Stomach smooth muscle (tissue), 2 donors: Measurements from ENCODE around the gene CHST8.

Experiments used
- H3K27ac ChIP-seq: one replicate; pipeline ENCODE4 v1.7.0; 2013; ENCODE audit warnings: mild to moderate bottlenecking, low read length, inconsistent platforms
- H3K27me3 ChIP-seq, 2 donors: one replicate each; pipeline ENCODE4 v1.7.0; 2013; ENCODE audit warnings: low read length in 2 of 2; ENCODE audit not compliant: insufficient read depth in 2 of 2, control insufficient read depth in 1 of 2
- H3K36me3 ChIP-seq, 2 donors: one replicate each; pipeline ENCODE4 v1.7.0; 2013; ENCODE audit warnings: low read length in 2 of 2; ENCODE audit not compliant: control insufficient read depth in 2 of 2, insufficient read depth in 2 of 2
- H3K4me1 ChIP-seq: one replicate; pipeline ENCODE4 v1.7.0; 2013; ENCODE audit warnings: low read length; ENCODE audit not compliant: control insufficient read depth, insufficient read depth
- H3K4me3 ChIP-seq, 2 donors: one replicate each; pipeline ENCODE4 v1.7.0; 2013; ENCODE audit warnings: low read length in 2 of 2
- H3K9ac ChIP-seq, 2 donors: one replicate each; pipeline ENCODE4 v1.7.0; 2013; ENCODE audit warnings: low read length in 2 of 2, mild to moderate bottlenecking in 1 of 2
- H3K9me3 ChIP-seq, 2 donors: one replicate each; pipeline ENCODE4 v1.7.0; 2013; ENCODE audit warnings: low read length in 2 of 2; ENCODE audit not compliant: control insufficient read depth in 2 of 2
- donor health status: healthy.
- donor health status: Pancreatic carcinoma.

Gene CHST8

DNA sequence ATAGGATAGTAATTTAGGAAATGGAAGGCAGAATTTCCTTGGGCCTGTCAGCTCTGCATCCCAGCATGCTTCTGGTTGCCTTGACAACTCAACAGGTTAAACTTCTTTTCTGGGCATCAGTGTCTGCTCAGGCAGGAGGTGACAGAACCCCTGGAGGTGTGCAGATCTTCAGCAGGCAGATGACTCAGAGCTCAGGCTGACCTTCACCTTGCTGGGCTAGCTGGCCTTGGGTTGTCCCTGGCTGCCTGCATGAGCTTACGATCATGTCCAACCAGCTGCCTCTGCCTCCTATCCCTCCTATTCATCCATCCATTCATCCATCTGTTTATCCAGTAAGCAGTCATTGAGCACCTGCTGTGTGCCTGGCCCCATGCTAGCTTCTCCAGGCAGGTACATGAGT is 93.7 kb downstream of the CHST8 start:
- Histone ChIP-seq H3K4me3 (no peak overlapping the region), H3K27me3 (peaks cover 0 to 12% of the 10 kb centered on the region in 2 donors), H3K9me3 (peaks cover 2 to 7% of the 10 kb centered on the region in 2 donors)

DNA sequence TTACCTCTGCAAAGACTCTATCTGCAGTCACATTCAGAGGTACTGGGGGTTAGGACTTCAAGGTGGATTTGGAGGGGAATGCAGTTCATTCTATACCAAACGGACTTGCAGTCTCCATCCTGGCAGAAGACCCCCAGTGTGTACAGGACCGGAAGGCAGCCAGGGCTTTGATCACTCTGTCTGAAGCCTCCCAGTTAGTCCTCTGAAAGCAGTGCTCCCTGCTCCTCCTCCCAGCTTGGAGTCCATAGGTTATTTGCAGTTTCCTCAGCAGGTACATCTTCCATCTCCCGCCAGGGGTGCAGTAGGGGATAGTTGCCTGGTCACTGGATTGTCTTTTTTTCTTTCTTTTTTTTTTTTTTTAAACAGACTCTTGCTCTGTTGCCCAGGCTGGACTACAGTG is 96.1 kb downstream of the CHST8 start:
- H3K9me3 ChIP-seq: peaks cover 2 to 7% of the 10 kb centered on the region in 2 donors
- peaks cover 0 to 13% of the 10 kb centered on the region in 2 donors for H3K27me3 ChIP-seq
- no peak overlapping the region for H3K9ac ChIP-seq
- H3K4me1 ChIP-seq: no peaks in the 10 kb centered on the region
- no peak overlapping the region for H3K27ac ChIP-seq
- no peaks in the 10 kb centered on the region for H3K36me3 ChIP-seq
- H3K4me3 ChIP-seq: no peak overlapping the region

More for the DNA sequence above, 93.7 kb downstream of the CHST8 start:
- Histone ChIP-seq H3K4me1 (no peaks in the 10 kb centered on the region), H3K9ac (no peak overlapping the region), H3K27ac (no peak overlapping the region), H3K36me3 (no peaks in the 10 kb centered on the region)

DNA sequence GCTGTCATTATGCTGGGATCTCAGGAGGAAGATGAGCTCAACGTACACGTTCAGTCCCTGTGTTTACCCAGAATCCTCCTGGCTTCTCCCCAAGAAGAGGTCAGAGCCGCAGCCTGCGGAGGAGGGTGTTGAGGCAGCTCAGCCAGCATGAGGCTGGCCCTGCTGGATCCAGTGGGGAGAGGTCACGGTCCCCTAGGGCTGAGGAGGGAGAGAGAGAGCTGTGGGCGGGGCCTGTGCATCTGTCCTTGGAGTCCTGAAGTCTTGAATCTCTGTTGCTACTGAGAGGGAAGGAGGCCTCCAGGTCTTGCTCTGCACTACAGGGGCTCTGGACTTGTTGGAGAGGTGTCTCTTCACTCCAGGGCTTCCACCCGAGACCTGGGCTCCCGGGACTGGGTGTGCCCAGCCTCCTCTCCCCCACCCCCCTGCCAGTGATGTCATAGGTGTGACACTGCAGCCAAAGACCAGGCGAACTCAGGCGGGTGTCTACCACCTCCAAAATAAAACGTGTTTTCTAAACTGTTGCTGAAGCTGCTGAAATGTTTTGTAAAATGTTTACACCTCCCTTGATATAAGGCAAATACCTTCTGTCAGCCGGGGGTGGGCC is 97.0 kb downstream of the CHST8 start:
- Histone ChIP-seq H3K4me3 (no peak overlapping the region), H3K4me1 (no peaks in the 10 kb centered on the region), H3K9me3 (peaks cover 2 to 7% of the 10 kb centered on the region in 2 donors), H3K36me3 (no peaks in the 10 kb centered on the region), H3K27me3 (peaks cover 0 to 14% of the 10 kb centered on the region in 2 donors), H3K27ac (no peak overlapping the region), H3K9ac (no peak overlapping the region)

DNA sequence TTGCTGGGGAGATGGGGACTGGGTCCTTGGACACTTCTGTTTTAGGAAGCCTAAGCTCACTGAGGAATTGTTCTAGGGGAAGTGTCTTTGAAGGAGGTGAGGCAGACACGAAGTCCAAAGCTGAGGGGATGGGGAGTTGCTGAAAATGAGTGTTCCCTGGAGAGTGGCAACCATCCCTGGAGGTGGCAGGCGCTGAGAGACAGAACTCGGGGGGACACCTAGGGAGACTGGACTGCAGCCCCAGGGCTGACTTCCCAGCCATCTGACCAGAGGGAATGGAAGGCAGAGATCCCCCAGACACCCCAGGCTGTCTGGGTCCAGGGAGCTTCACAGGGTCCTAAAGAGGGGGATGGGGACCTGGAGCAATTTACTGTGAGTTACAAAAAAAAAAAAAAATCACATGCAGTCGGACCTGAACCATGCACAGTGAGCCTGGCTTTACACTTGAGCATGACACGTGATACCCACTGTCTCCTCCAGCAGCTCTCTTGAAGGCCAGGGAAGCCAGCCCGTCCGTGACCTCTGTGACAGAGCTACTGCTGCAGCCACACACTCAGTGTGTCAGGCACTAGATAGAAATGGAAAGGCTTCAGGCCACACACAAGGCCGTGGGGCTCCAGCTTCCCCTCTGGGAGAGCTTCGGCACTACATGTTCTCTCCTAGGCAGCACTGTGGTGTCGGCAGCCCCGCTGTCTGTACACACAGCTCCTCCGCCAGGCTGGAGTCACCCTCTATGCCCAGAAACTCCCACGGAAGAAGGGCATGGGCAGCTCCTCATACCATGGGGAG is 97.8 kb downstream of the CHST8 start:
- Histone ChIP-seq H3K4me1 (no peaks in the 10 kb centered on the region), H3K9me3 (peaks cover 2 to 7% of the 10 kb centered on the region in 2 donors), H3K27me3 (peaks cover 0 to 14% of the 10 kb centered on the region in 2 donors), H3K36me3 (no peaks in the 10 kb centered on the region), H3K27ac (no peak overlapping the region), H3K4me3 (no peak overlapping the region), H3K9ac (no peak overlapping the region)

DNA sequence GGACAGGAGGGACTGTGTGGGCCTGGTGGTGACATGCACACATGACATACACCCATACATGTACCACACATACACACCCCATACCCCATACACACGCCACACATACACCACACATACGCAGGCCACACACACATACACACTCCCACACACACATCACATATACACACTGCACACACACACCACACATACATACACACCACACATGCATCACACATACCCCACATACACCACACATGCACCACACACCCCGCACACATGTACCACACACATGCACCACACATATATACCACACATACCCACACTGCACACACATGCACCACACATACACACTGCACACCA is 98.4 kb downstream of the CHST8 start:
- no peaks in the 10 kb centered on the region for H3K4me1 ChIP-seq
- H3K36me3 ChIP-seq: no peaks in the 10 kb centered on the region
- no peak overlapping the region for H3K27ac ChIP-seq
- H3K4me3 ChIP-seq: no peak overlapping the region
- peaks cover 2 to 7% of the 10 kb centered on the region in 2 donors for H3K9me3 ChIP-seq
- H3K9ac ChIP-seq: no peak overlapping the region
- peaks cover 0 to 12% of the 10 kb centered on the region in 2 donors for H3K27me3 ChIP-seq

DNA sequence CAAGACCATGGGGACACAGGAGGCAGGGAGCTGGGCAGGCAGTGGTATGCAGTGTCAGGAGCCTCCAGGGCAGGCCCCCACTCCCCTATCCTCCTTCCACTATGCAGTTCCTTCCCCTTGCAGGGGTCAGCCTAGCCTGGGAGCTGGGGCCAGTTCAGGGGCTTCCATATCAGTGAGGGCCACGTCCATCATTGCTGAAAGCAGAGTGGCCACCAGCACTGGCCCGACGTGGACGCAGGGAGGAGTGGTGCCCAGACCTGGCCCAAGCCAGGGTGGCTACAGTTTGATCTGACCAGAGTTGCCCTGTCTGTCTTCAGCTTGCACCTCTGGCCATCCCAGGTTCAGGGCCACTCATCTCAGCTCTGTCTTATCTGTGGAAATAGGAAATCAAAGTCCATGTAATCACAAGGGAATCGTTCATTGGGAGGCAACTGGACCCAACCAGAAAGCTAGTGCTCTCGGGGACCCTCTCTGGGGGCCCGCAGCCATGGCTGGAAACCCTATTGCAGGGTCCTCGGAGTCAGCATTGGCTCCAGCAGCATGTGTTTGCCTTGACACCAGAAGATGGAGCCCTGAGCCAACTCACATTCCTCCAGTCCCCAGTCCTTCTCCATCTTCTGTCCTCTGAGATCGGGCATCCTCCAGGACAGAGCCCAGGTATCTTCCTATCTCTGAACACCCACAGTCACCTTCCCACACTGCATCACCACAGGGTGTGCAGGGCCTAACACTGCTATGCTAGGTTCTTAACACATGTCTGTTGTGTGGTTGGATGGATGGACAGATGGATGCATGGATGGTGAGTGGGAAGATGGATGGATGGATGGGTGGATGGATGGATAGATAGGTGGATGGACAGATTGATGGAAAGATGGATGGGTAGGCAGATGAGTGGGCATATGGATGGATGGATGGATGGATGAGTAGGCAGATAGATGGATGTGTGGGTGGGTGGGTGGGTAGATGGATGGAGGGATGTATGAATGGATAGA is 99.2 kb downstream of the CHST8 start:
- Histone ChIP-seq H3K27ac (no peak overlapping the region), H3K36me3 (no peaks in the 10 kb centered on the region), H3K4me3 (no peak overlapping the region), H3K27me3 (peaks cover 0 to 12% of the 10 kb centered on the region in 2 donors), H3K9ac (no peak overlapping the region), H3K9me3 (peaks cover 2% of the 10 kb centered on the region in 2 donors), H3K4me1 (no peaks in the 10 kb centered on the region)

DNA sequence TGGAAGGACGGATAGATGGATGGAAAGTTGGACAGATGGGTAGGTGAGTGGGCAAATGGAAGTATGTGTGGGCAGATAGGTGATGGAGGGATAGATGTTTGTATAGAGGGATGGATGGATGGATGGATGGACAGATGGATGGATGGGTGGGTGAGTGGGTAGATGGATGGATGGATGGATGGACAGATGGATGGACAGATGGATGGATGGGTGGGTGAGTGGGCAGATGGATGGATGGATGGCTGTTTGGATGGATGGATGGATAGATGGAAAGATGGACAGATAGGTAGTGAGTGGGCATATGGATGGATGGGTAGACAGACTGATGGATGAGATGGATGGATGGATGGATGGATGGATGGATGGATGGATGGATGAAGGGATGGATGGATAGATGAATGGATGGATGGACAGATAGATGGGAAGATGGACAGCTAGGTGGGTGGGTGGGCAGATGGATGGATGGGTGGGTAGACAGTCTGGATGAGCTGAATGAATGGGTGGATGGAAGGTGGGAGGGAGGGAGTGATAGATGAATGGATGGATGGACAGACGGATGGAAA is 100.1 kb downstream of the CHST8 start:
- no peak overlapping the region for H3K9ac ChIP-seq
- no peaks in the 10 kb centered on the region for H3K4me1 ChIP-seq
- no peak overlapping the region for H3K27ac ChIP-seq
- H3K9me3 ChIP-seq: no peaks in the 10 kb centered on the region
- no peak overlapping the region for H3K4me3 ChIP-seq
- no peaks in the 10 kb centered on the region for H3K36me3 ChIP-seq
- H3K27me3 ChIP-seq: peaks cover 0 to 12% of the 10 kb centered on the region in 2 donors

DNA sequence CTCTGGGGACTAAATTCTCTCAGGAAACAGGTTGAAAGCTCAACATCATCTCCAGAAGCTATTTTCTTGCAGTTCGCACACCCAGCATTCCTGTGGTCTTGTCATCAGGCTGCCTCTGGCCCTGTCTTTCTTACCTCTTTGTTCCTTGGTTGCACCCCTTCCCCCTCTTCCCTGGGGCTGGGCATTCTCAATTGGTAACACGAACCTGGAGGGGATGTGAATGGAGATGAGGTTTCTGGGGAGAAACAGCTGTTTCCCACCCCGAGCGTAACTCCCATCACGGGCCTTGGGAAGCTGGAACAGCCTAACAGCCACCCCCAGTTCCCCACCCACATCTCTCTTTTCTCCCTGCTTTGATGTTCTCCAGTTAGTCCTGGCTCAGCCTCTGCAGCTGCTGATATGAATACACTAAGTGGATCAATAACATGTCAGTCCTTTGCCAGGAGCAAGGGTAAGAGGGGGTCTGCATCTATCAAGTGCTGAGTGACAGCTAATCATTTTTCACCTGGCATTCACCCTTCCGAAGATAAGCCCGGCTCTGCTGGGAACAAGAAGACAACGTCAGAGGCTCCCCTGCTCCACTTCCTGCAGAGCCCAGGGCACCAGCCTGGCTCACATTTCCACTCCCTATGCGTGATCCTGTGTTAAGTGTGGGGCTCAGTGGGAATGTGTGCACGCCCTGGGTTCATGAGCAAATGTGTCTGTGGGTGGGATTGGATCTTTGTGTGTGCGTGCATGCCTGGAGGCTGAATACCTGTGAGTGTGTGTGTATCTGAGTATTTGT is 100.9 kb downstream of the CHST8 start:
- no peaks in the 10 kb centered on the region for H3K36me3 ChIP-seq
- H3K27me3 ChIP-seq: peaks cover 0 to 12% of the 10 kb centered on the region in 2 donors

DNA sequence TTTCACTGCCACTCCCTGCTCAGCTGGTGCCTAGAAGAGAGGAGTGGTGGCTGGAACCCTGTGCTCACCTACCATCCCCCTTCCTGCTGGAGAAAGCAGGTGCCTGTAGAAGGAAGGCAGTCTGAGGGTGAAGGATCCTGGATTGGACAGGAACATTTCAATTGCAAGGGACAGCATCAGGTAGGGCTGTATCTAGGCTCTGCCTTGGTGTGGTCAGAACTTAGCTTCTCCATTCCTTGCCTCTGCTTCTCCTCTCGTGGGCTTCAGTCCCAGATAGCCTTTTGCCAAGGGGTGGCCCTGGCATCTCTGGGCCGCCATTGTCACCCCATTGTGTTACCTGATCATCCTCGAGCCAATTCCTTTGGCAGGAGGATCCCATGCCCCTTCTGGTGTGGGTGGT is 101.8 kb downstream of the CHST8 start:
- H3K27me3 ChIP-seq: peaks cover 0 to 12% of the 10 kb centered on the region in 2 donors
- H3K4me3 ChIP-seq: no peak overlapping the region
- no peaks in the 10 kb centered on the region for H3K9me3 ChIP-seq
- no peaks in the 10 kb centered on the region for H3K4me1 ChIP-seq
- no peak overlapping the region for H3K27ac ChIP-seq
- no peak overlapping the region for H3K9ac ChIP-seq
- no peaks in the 10 kb centered on the region for H3K36me3 ChIP-seq

More for the DNA sequence above, 100.9 kb downstream of the CHST8 start:
- H3K9ac ChIP-seq: no peak overlapping the region
- H3K4me1 ChIP-seq: no peaks in the 10 kb centered on the region
- H3K27ac ChIP-seq: no peak overlapping the region
- no peaks in the 10 kb centered on the region for H3K9me3 ChIP-seq
- H3K4me3 ChIP-seq: no peak overlapping the region
